HG02852 (cell line): ENCODE data around the gene MED13L.

Experiments used
- ATAC-seq: cut with Tn5 transposase; IDR thresholded peaks from one replicate; pipeline ENCODE4 v1.9.1; 2021; ENCODE audit warnings: mild to moderate bottlenecking, moderate library complexity; ENCODE audit not compliant: unreplicated experiment

Gene MED13L

GRCh38 chr12:115956236-115956635, 321.3 kb downstream of the MED13L start:
- no peak for ATAC-seq

- ATAC-seq: no peak
Observed at GRCh38 chr12:115953450-115953849, 324.0 kb downstream of the MED13L start.

- ATAC-seq: no peak
Observed at GRCh38 chr12:115953031-115953430, 324.5 kb downstream of the MED13L start.

- ATAC-seq: no peak
Observed at GRCh38 chr12:115950959-115951358, 326.5 kb downstream of the MED13L start.

- ATAC-seq: no peak
Observed at GRCh38 chr12:115949675-115950074, 327.8 kb downstream of the MED13L start.

- ATAC-seq: no peak
Observed at GRCh38 chr12:115947696-115948062, 329.8 kb downstream of the MED13L start.

GRCh38 chr12:115946867-115947695, 330.4 kb downstream of the MED13L start:
- ATAC-seq: no peak

- ATAC-seq: no peak
Observed at GRCh38 chr12:115946092-115946491, 331.4 kb downstream of the MED13L start.

- ATAC-seq: no peak
Observed at GRCh38 chr12:115945491-115945885, 332.0 kb downstream of the MED13L start.

- ATAC-seq: no peak
Observed at GRCh38 chr12:115944837-115945490, 332.5 kb downstream of the MED13L start.

GRCh38 chr12:115944392-115944742, 333.1 kb downstream of the MED13L start:
- no peak for ATAC-seq

GRCh38 chr12:115943630-115944391, 333.7 kb downstream of the MED13L start:
- no peak for ATAC-seq

GRCh38 chr12:115943310-115943629, 334.2 kb downstream of the MED13L start:
- no peak for ATAC-seq

GRCh38 chr12:115942346-115942745, 335.1 kb downstream of the MED13L start:
- ATAC-seq: no peak

- ATAC-seq: no peak
Observed at GRCh38 chr12:115941362-115941761, 336.1 kb downstream of the MED13L start.

GRCh38 chr12:115938794-115939377, 338.6 kb downstream of the MED13L start:
- ATAC-seq: no peak

GRCh38 chr12:115936997-115937916, 340.2 kb downstream of the MED13L start:
- ATAC-seq: no peak

GRCh38 chr12:115934877-115935276, 342.6 kb downstream of the MED13L start:
- no peak for ATAC-seq

GRCh38 chr12:115934046-115934445, 343.4 kb downstream of the MED13L start:
- ATAC-seq: no peak

GRCh38 chr12:115932066-115932465, 345.4 kb downstream of the MED13L start:
- no peak for ATAC-seq
